OCI-LY1 (cell line): ENCODE data around the gene GRIN3B.

Experiments used
- H2AFZ ChIP-seq: fragments of 200-600 bp; sonication (generic), shearing (Covaris generic); 2 replicates; pipeline ENCODE4 v1.6.0; 2014; ENCODE audit warnings: antibody characterized with exemption, mild to moderate bottlenecking, low read length
- H3F3A ChIP-seq: fragments of 200-600 bp; sonication (generic), shearing (Covaris generic); 2 replicates; pipeline ENCODE4 v1.6.0; 2014; ENCODE audit warnings: mild to moderate bottlenecking, antibody characterized with exemption, low read length, moderate library complexity; ENCODE audit not compliant: insufficient read depth
- H3K27ac ChIP-seq: fragments of 200-600 bp; sonication (generic); 2 replicates; pipeline ENCODE4 v1.5.1; 2014; ENCODE audit warnings: low read length, mixed run types, mild to moderate bottlenecking, low read depth; ENCODE audit not compliant: poor library complexity, severe bottlenecking
- H3K27me3 ChIP-seq: fragments of 200-600 bp; sonication (generic); 2 replicates; pipeline ENCODE4 v1.6.0; 2014; ENCODE audit warnings: antibody characterized with exemption, mild to moderate bottlenecking, low read length, moderate library complexity; ENCODE audit not compliant: insufficient read depth
- H3K36me3 ChIP-seq: fragments of 200-600 bp; sonication (generic); 2 replicates; pipeline ENCODE4 v1.6.1; 2014; ENCODE audit warnings: mild to moderate bottlenecking, antibody characterized with exemption, low read length, moderate library complexity, mixed read lengths; ENCODE audit not compliant: insufficient read depth
- H3K4me1 ChIP-seq: fragments of 200-600 bp; sonication (generic); 2 replicates; pipeline ENCODE4 v1.5.1; 2014; ENCODE audit warnings: mild to moderate bottlenecking, low read length, moderate library complexity; ENCODE audit not compliant: insufficient read depth, severe bottlenecking
- H3K4me2 ChIP-seq: fragments of 200-600 bp; sonication (generic), shearing (Covaris generic); 2 replicates; pipeline ENCODE4 v1.6.1; 2014; ENCODE audit warnings: low read length
- H3K4me3 ChIP-seq: fragments of 200-600 bp; sonication (generic); 2 replicates; pipeline ENCODE4 v1.5.1; 2014; ENCODE audit warnings: low read length, low read depth, mild to moderate bottlenecking, mixed read lengths; ENCODE audit not compliant: poor library complexity, severe bottlenecking
- H3K79me2 ChIP-seq: fragments of 200-600 bp; shearing (Covaris generic); 2 replicates; pipeline ENCODE4 v1.6.1; 2016; ENCODE audit warnings: mixed run types, low read length, mixed read lengths; ENCODE audit not compliant: insufficient read depth
- H3K9ac ChIP-seq: fragments of 200-600 bp; sonication (generic), shearing (Covaris generic); 2 replicates; pipeline ENCODE4 v1.6.1; 2014; ENCODE audit warnings: mild to moderate bottlenecking, low read length, mixed read lengths
- H3K9me2 ChIP-seq: fragments of 200-600 bp; sonication (generic), shearing (Covaris generic); 2 replicates; pipeline ENCODE4 v1.6.1; 2014; ENCODE audit warnings: low read depth, mild to moderate bottlenecking, low read length, mixed read lengths
- H3K9me3 ChIP-seq: fragments of 200-600 bp; shearing (Covaris generic); 2 replicates; pipeline ENCODE4 v1.6.1; 2014; ENCODE audit warnings: low read length, mixed read lengths
- H4K20me1 ChIP-seq: fragments of 200-600 bp; sonication (generic), shearing (Covaris generic); 2 replicates; pipeline ENCODE4 v1.6.0; 2016; ENCODE audit warnings: mild to moderate bottlenecking, low read length; ENCODE audit not compliant: insufficient read depth
- EZH2 ChIP-seq: fragments of 200-600 bp; sonication (generic), shearing (Covaris generic); IDR thresholded peaks from 2 replicates; pipeline ENCODE4 v1.8.0; 2017; ENCODE audit warnings: borderline replicate concordance, mixed run types, mild to moderate bottlenecking, antibody characterized with exemption, low read length, moderate library complexity, mixed read lengths
- TF ChIP-seq, protein P1 (sequence below): fragments of 200-600 bp; sonication (generic), shearing (Covaris generic); IDR thresholded peaks from 2 replicates; pipeline ENCODE4 v1.5.1; 2017; ENCODE audit warnings: mild to moderate bottlenecking, antibody characterized with exemption, low read length, moderate library complexity, mixed read lengths

Gene GRIN3B

DNA sequence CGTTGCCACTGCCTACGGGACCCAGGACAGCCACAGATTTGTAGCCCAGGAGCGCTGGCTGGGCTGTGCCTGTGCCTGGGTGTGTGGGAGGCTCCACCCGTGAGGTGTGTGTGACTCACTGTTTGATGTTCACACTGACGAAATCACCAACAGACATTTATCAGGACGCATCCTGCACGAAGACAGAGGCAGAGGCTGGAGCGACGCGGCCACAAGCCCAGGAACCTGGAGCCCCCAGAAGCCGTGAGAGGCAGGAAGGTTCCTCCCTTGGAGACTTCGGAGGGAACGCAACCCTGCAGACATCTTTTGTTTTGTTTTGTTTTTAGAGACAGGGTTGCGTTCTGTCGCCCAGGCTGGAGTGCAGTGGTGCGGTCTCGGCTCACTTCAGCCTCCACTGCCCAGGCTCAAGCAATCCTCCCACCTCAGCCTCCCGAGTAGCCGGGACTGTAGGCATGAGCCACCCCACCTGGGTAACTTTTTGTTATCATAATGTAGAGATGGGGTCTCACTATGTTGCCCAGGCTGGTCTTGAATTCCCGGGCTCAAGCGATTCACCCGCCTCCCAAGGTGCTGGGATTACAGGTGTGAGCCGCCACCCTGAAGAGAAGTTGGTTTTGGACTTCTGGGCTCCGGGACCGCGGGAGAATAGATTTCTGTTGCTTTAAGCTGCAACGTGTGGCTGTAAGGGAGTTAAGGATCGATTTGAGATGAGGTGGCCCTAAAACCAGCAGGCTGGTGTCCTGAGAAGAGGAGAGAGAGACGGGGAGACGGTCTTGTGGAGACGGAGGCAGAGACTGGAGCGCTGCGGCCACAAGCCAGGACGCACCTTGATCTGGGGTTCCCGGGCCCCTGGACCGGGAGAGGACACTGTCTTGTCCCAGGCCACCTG is 41.0 kb upstream of the GRIN3B start:
- Histone ChIP-seq H3K27me3 (peaks cover 14% of the 10 kb centered on the region; the same call in 1 of the 2 replicates), H3K36me3 (no peaks in the 10 kb centered on the region), H3K9me3 (no peaks in the 10 kb centered on the region), H3F3A (no peaks in the 10 kb centered on the region), H3K4me3 (no peak overlapping the region), H3K27ac (no peak overlapping the region), H3K9me2 (no peaks in the 10 kb centered on the region), H3K4me2 (no peak overlapping the region), H3K79me2 (no peaks in the 10 kb centered on the region), H4K20me1 (no peaks in the 10 kb centered on the region), H2AFZ (no peak overlapping the region), H3K9ac (no peak overlapping the region), H3K4me1 (no peaks in the 10 kb centered on the region)
- TF ChIP-seq, protein P1, sequence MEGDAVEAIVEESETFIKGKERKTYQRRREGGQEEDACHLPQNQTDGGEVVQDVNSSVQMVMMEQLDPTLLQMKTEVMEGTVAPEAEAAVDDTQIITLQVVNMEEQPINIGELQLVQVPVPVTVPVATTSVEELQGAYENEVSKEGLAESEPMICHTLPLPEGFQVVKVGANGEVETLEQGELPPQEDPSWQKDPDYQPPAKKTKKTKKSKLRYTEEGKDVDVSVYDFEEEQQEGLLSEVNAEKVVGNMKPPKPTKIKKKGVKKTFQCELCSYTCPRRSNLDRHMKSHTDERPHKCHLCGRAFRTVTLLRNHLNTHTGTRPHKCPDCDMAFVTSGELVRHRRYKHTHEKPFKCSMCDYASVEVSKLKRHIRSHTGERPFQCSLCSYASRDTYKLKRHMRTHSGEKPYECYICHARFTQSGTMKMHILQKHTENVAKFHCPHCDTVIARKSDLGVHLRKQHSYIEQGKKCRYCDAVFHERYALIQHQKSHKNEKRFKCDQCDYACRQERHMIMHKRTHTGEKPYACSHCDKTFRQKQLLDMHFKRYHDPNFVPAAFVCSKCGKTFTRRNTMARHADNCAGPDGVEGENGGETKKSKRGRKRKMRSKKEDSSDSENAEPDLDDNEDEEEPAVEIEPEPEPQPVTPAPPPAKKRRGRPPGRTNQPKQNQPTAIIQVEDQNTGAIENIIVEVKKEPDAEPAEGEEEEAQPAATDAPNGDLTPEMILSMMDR = no peak
- no peak for TF ChIP-seq EZH2

GRCh38 chr19:960020-960419 is 40.2 kb upstream of the GRIN3B start:
- H2AFZ ChIP-seq = no peak overlapping the region
- no peak overlapping the region for H3K4me3 ChIP-seq
- H3K4me2 ChIP-seq = no peak overlapping the region
- TF ChIP-seq, protein P1 = no peak
- no peak for TF ChIP-seq EZH2
- H3K9me2 ChIP-seq = no peaks in the 10 kb centered on the region
- no peaks in the 10 kb centered on the region for H3K9me3 ChIP-seq
- H3K9ac ChIP-seq = no peak overlapping the region
- H3K27me3 ChIP-seq = peaks cover 15% of the 10 kb centered on the region; the same call in 1 of the 2 replicates
- no peaks in the 10 kb centered on the region for H3K79me2 ChIP-seq
- H3F3A ChIP-seq = no peaks in the 10 kb centered on the region
- no peaks in the 10 kb centered on the region for H3K4me1 ChIP-seq
- H3K27ac ChIP-seq = no peak overlapping the region
- no peaks in the 10 kb centered on the region for H3K36me3 ChIP-seq
- H4K20me1 ChIP-seq = no peaks in the 10 kb centered on the region

DNA sequence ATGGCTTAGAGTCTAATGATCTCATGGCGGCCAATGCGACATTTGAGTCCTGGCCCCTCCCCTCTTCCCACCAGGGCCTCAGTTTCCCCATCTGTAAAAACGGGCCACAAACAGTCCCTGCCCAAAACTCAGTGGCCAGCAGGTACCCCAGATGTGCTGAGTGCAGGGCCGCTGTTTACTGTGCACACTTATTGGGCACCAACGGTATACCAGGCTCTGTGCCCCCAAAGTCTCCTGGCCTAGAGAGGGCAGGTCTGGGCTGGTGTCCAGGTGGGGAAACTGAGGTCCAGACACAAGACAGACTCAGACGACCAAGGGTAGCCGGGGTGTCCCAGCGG is 39.6 kb upstream of the GRIN3B start:
- peaks cover 15% of the 10 kb centered on the region; the same call in 1 of the 2 replicates for H3K27me3 ChIP-seq
- H4K20me1 ChIP-seq = no peaks in the 10 kb centered on the region
- no peak overlapping the region for H3K4me3 ChIP-seq
- H3K36me3 ChIP-seq = no peaks in the 10 kb centered on the region
- H3K9me3 ChIP-seq = no peaks in the 10 kb centered on the region
- no peak overlapping the region for H3K27ac ChIP-seq
- no peaks in the 10 kb centered on the region for H3K79me2 ChIP-seq
- no peaks in the 10 kb centered on the region for H3F3A ChIP-seq
- H3K9me2 ChIP-seq = no peaks in the 10 kb centered on the region
- H3K4me2 ChIP-seq = no peak overlapping the region
- no peak overlapping the region for H2AFZ ChIP-seq
- no peak for TF ChIP-seq EZH2
- TF ChIP-seq, protein P1 = no peak
- no peaks in the 10 kb centered on the region for H3K4me1 ChIP-seq
- no peak overlapping the region for H3K9ac ChIP-seq
